Erythroblast (primary cell): ENCODE data around the gene MACROD2.

ENCODE experiments used
- GATA1 ChIP-seq: IDR thresholded peaks from 2 replicates; pipeline ENCODE4 v1.6.1; 2011; ENCODE audit warnings: low read depth, mild to moderate bottlenecking, control low read depth, low read length, moderate library complexity
- POLR2A ChIP-seq: IDR thresholded peaks from 2 replicates; pipeline ENCODE4 v1.6.1; 2011; ENCODE audit warnings: mild to moderate bottlenecking, low read length

DNA sequence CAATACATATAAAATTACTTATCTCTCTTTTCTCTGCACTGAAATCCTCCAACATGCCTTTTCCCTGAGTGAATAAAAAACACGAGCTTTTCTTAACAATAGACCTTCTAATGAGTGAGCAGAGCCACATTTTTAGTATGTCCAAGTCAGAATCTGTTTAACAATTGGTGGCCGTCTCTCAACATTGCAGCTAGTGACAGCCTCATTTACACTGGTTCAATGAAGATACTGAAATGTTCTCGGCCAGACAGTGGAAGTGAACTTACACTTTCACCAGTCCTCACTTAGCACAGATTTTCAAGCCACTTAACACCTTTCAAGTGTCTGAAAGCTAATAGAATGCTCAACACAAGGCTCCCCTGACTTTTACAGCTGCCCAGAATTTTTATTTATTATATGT lies 1810.8 kb downstream of the MACROD2 start:
- TF ChIP-seq POLR2A (no peak), GATA1 (no peak)
